Esophagus (tissue), 2 donors: Measurements from ENCODE around the gene ABR. TPM values are rescaled to one million over a fixed set of nuclear protein-coding genes. Genes with fewer than 3 reads are reported as not detected.

Experiments
- H3K27ac ChIP-seq, 2 donors: one replicate each; pipeline ENCODE4 v1.5.1; 2013; ENCODE audit warnings: low read depth in 2 of 2, mild to moderate bottlenecking in 2 of 2, inconsistent platforms in 1 of 2, low read length in 1 of 2, moderate library complexity in 1 of 2
- H3K27me3 ChIP-seq, 2 donors: one replicate each; pipeline ENCODE4 v1.6.1; 2013; ENCODE audit warnings: low read length in 2 of 2, control low read depth in 1 of 2, mild to moderate bottlenecking in 1 of 2; ENCODE audit not compliant: insufficient read depth in 2 of 2, control insufficient read depth in 1 of 2
- H3K36me3 ChIP-seq, 2 donors: one replicate each; pipeline ENCODE4 v1.6.1; 2013; ENCODE audit warnings: low read length in 1 of 2; ENCODE audit not compliant: control insufficient read depth in 2 of 2, insufficient read depth in 2 of 2
- H3K4me1 ChIP-seq, 2 donors: one replicate each; pipeline ENCODE4 v1.6.1; 2013; ENCODE audit warnings: low read length in 1 of 2; ENCODE audit not compliant: control insufficient read depth in 2 of 2, insufficient read depth in 2 of 2
- H3K4me3 ChIP-seq, 2 donors: one replicate each; pipeline ENCODE4 v1.5.1; 2013; ENCODE audit warnings: low read length in 2 of 2, mild to moderate bottlenecking in 2 of 2, low read depth in 1 of 2, moderate library complexity in 1 of 2
- H3K9me3 ChIP-seq, 2 donors: one replicate each; pipeline ENCODE4 v1.6.1; 2013; ENCODE audit warnings: mild to moderate bottlenecking in 2 of 2, low read depth in 1 of 2, low read length in 1 of 2, moderate library complexity in 1 of 2; ENCODE audit not compliant: control insufficient read depth in 2 of 2, insufficient read depth in 1 of 2
- WGBS, 2 donors: extraction: QIAGEN DNeasy Blood & Tissue Kit; methylation state at CpG; one replicate each; pipeline ENCODE4 v1.1.7; 2013; 5-methylcytosine and 5-hydroxymethylcytosine counted together
- polyA plus RNA-seq, 2 donors: library from polyadenylated mRNA; stranded (reverse); fragments of 200-250 nt; gene quantifications; one replicate each; pipeline ENCODE4 v1.2.3, GENCODE V29; 2013
- donor health status: healthy with polysubstance abuse.
- donor health status: Bipolar disorder and iron deficiency.

Gene ABR
- polyA plus RNA-seq, 2 donors = 48.6 to 57.7 TPM

DNA sequence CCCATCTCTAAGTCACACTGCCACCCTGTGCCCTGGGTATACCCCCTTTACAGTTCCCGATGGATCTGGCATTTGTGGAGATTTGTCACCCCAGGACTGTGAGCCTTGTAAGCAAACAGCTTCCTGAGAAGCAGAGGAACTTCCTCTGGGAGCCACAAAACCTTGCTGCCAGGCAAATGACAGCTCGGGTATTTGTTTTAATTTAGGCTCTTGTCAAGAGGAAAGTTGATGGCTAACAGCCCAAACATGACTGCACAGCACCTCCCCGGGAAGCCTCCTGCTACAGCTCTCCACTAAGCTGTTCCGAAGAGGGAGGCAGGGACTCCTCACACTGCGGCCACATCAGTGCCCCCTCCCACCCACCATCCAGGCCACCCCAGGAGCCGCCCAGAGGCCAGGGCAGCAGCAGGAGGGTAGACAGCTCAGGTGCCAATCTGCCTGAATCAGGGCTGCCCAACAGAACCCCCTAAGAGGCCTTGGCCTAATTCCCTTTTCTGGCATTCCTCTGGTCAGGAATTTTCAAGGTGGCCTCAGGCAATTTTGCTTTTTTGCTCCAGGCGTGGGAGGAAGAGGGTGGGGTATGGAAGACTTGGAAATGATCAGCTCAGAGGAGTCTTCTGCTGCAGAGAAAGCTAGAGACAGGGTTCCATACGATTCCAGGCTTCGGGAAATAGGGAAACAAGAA, 2.6 kb downstream of the ABR start:
- no peak overlapping the region for H3K4me3 ChIP-seq
- H3K27me3 ChIP-seq = no peaks in the 10 kb centered on the region
- WGBS, 2 donors = 40 to 45% methylated on average over 9 of the region's 9 CpGs
- no peaks in the 10 kb centered on the region for H3K9me3 ChIP-seq
- H3K27ac ChIP-seq = no peak overlapping the region
- peaks cover 4 to 6% of the 10 kb centered on the region in 2 donors for H3K4me1 ChIP-seq
- H3K36me3 ChIP-seq = no peaks in the 10 kb centered on the region

DNA sequence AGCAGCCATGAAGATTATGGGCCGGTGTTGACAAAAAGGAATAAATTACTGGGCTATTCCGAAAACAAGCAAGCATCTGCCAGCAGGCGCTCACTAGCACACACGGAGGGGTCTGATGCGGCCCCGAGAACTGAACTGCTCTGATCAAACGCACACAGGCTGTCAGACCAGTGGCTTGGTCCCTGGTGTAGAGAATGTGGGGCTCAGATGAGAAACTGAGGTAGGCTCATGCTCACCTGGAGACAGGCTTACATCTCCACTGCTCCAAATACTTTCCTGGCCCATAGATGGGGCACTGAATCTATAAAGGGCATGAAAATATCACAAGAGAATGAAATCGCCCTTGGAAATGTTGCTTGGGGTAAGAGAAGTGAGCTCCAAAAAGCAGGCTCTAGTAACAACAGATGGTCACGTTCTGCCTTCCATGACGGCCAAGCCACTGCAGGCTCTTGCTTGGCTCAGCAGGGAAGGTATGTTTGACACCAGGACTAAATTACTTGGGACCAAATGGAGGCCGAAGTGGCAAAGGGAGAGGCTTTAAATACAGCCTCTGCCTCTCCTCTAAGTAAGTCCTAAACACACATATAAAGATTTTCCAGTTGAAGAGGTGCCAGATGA, 5.4 kb downstream of the ABR start:
- Histone ChIP-seq H3K36me3 (no peaks in the 10 kb centered on the region), H3K4me3 (no peak overlapping the region), H3K27me3 (no peaks in the 10 kb centered on the region), H3K4me1 (peaks cover 4% of the 10 kb centered on the region in 2 donors), H3K9me3 (no peaks in the 10 kb centered on the region), H3K27ac (no peak overlapping the region)
- WGBS, 2 donors = 81% methylated on average over 11 of the region's 11 CpGs

DNA sequence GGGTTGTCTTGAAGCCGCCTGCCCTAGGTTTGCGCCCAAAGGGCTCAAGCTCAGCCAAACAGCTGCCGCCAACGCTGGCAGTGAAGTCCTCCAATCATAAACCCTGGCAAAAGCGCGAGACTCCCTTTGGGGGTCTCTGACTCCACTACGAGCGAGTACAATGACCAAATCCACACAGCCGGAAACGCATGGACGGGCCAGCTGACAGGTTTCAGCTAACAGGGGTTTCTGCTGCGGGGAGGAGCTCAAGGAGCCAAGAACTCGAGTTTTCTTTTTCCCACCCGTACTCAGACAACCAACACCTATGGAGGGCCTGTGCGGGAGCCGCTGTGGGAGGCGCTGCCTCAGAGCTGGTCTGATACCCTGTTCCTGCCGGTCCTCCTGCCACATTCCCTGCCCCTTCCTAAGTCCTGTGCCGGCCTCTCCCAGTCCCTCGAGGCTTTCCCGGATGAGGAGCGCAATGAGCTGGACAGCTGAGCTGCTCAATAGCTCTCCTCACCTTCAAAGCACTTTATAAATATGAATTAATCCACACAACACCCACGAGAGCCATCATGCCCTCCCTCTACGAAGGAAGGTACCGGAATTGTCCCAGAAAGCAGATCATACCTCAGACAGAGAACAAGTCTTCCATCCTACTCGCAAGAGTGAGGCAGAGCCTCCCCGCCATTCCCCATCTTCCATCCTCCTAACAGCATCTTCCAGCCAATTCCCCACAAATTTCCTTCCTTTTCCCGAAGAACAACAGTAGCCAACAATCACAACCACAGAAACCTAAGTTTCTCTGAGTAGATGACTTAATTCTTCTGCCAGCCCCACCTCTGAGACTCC, 6.1 kb downstream of the ABR start:
- Histone ChIP-seq H3K27ac (no peak overlapping the region), H3K4me1 (peaks cover 2 to 4% of the 10 kb centered on the region in 2 donors), H3K9me3 (no peaks in the 10 kb centered on the region), H3K36me3 (no peaks in the 10 kb centered on the region), H3K4me3 (no peak overlapping the region), H3K27me3 (no peaks in the 10 kb centered on the region)
- 85% methylated on average over 28 of the region's 28 CpGs for WGBS, 2 donors

DNA sequence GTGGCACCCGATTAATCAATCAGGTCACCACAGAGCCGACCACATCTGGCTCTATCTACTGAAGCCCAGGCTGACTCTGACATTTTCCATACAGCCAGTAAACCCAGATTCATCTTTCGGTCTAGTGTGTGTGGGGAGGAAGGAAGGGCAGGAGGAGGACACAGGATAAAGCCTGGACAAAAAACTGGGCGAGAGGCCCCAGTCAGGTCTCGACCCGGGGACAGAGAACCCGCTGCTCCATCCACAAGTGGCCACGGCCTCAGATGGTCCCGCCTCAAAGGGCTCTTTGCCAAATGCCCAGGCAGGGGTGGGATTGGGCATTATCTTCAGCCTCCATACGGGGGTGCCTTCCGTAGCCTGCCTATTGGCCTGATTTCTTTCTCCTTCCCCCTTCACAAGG, 7.8 kb downstream of the ABR start:
- H3K4me3 ChIP-seq = no peak overlapping the region
- WGBS, 2 donors = 73 to 87% methylated on average over 11 of the region's 11 CpGs

DNA sequence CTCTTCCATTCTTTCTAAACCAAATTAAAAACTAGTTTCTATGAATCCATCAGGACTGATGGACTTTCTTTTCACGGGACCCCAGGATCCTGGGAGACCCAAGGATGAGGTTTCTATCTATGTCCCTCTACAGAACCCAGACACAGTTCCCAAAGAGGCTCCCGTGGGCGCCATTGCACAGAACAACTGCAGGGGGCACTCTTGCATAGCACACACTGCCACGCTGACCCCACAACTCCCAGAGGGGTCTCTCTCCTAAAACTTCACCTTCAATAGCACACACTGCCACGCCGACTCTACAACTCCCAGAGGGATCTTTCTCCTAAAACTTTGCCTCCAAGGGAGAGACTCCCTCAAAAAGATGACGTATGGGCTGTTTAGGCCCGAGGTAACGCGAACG, 9.0 kb downstream of the ABR start:
- H3K36me3 ChIP-seq = no peaks in the 10 kb centered on the region
- H3K27me3 ChIP-seq = no peaks in the 10 kb centered on the region
- no peaks in the 10 kb centered on the region for H3K4me1 ChIP-seq
- no peak overlapping the region for H3K27ac ChIP-seq
- no peak overlapping the region for H3K4me3 ChIP-seq
- WGBS, 2 donors = 84 to 90% methylated on average over 11 of the region's 11 CpGs
- no peaks in the 10 kb centered on the region for H3K9me3 ChIP-seq

More for the DNA sequence above, 7.8 kb downstream of the ABR start:
- Histone ChIP-seq H3K9me3 (no peaks in the 10 kb centered on the region), H3K36me3 (no peaks in the 10 kb centered on the region), H3K4me1 (no peaks in the 10 kb centered on the region), H3K27me3 (no peaks in the 10 kb centered on the region), H3K27ac (no peak overlapping the region)

DNA sequence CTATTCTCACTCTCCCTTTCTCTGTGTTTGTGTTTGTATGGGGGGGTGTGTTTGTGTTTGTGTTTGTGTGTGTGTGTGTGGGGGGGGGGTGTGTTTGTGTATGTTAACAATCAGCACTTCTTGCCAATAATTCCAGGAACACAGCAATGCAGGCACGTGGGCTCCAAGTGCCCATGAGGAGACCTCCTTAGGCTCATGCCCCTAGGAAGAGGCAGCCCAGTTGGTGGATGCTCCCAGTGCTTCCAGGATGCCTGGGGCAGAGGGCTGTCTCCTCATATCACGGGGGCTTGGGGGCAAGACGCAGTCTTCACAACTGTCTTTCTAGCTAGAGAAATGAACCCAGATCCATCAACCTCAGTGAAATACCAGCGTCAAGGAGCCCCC, 9.9 kb downstream of the ABR start:
- Histone ChIP-seq H3K36me3 (no peaks in the 10 kb centered on the region), H3K9me3 (no peaks in the 10 kb centered on the region), H3K27me3 (no peaks in the 10 kb centered on the region), H3K4me3 (no peak overlapping the region), H3K27ac (no peak overlapping the region), H3K4me1 (no peaks in the 10 kb centered on the region)
- WGBS, 2 donors = 82 to 85% methylated on average over 4 of the region's 4 CpGs

DNA sequence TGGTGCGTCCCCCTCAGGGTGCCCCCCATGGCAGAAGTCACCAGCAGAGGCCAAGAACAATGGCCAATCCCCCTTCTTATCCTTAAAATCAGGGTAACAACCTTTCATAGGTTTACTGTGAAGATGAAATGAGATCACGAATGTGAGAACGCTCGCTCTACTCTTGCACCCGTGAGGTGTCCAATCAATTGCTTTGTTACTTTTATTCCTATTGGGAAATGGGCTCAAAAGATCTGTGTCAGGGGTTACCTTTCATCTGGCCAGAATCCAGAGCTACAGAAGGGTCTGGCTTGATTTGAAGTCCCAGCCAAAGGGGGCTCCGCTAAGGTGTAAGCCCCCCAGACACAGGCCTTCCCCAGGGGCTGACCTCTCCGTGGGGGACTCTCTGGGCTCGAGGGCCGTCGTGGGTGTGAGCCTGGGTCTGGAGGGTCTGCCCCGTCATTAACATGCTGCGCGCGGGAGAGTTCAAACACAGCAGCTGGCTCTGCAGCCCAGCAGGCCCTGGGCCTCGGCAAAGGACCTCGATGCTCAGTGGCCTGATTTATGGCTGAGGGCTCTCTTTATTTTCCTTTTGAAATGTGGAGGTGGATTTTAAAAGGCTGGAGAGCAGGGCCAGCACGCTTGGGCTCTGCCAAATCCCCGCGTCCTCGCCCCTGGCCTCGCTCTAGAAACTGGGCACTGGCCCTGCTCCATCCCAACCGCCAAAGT, 10.4 kb downstream of the ABR start:
- WGBS, 2 donors = 79 to 87% methylated on average over 22 of the region's 22 CpGs

DNA sequence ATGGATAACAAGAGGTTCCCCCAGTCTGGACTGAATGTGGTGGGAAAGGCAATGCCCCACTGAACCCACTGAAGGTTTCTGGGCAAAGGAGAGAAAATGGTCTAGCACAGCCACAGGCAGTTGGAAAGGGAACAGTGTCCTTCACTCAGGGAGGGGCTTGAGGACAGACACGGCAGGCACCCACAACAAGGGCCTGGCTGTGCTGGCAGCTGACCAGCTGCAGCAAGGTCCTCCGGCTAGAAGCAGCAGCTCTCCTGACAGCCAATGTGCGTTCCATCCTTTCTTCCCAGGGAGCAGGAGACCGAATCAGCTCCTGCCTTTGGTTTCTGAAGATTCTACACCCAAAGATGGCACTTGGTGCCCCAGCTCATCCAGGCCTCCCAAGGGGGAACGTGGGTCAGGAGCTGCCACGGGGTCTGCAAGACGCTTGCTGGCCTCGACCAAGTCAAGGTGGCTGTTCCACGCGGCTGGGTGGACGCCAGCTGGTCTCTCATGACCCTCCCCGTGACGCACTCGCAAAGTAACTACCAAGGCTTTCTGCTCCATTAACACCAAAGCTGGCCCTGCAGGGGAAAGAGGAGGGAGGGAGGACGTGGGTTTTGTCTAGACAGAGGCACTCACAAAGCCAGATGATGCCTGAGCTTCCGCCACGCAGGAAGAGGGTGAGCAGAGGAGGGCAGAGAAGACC, 11.1 kb downstream of the ABR start:
- no peak overlapping the region for H3K4me3 ChIP-seq
- H3K27ac ChIP-seq = no peak overlapping the region
- H3K36me3 ChIP-seq = no peaks in the 10 kb centered on the region
- 70 to 76% methylated on average over 17 of the region's 17 CpGs for WGBS, 2 donors
- H3K9me3 ChIP-seq = no peaks in the 10 kb centered on the region
- H3K4me1 ChIP-seq = no peaks in the 10 kb centered on the region
- no peaks in the 10 kb centered on the region for H3K27me3 ChIP-seq

More for the DNA sequence above, 10.4 kb downstream of the ABR start:
- H3K27me3 ChIP-seq = no peaks in the 10 kb centered on the region
- H3K4me3 ChIP-seq = no peak overlapping the region
- H3K36me3 ChIP-seq = no peaks in the 10 kb centered on the region
- no peak overlapping the region for H3K27ac ChIP-seq
- no peaks in the 10 kb centered on the region for H3K4me1 ChIP-seq
- no peaks in the 10 kb centered on the region for H3K9me3 ChIP-seq

DNA sequence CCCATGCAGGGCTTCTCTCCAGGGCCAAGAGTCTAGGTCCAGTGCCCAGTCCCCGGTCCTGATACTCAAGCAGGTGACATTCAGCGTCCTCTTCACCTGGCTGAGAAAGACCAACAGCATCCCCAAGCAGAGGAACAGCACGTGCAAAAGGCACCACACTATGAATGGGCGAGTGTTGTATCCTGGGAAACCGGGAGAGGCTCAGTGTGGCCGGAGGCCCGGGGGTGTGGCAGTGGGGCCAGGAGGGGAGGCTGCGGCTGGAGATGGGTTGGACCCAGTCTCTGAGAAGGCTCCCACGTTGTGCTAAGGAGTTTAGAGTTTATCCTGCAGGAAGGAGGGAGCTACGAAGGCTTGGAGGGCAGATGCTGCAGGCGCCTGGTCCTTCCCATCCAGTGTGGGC, 13.5 kb downstream of the ABR start:
- WGBS, 2 donors = 62 to 81% methylated on average over 11 of the region's 11 CpGs
- no peaks in the 10 kb centered on the region for H3K27me3 ChIP-seq
- H3K9me3 ChIP-seq = no peaks in the 10 kb centered on the region
- no peaks in the 10 kb centered on the region for H3K36me3 ChIP-seq
- H3K4me3 ChIP-seq = no peak overlapping the region
- H3K27ac ChIP-seq = no peak overlapping the region
- no peaks in the 10 kb centered on the region for H3K4me1 ChIP-seq
